Measurements from ENCODE around the gene MRPL16. TPM values are rescaled to one million over a fixed set of nuclear protein-coding genes. Genes with fewer than 3 reads are reported as not detected.
"Not testable (repeated sequence)": the region's sequence is repeated elsewhere in the genome, so short reads cannot be mapped to it uniquely, and the experiment has no call there.

MRPL16 gene
- total and polyA plus RNA-seq, 5 experiments from 2014 or later: 44.4 to 93.0 (median 68.4) TPM

DNA sequence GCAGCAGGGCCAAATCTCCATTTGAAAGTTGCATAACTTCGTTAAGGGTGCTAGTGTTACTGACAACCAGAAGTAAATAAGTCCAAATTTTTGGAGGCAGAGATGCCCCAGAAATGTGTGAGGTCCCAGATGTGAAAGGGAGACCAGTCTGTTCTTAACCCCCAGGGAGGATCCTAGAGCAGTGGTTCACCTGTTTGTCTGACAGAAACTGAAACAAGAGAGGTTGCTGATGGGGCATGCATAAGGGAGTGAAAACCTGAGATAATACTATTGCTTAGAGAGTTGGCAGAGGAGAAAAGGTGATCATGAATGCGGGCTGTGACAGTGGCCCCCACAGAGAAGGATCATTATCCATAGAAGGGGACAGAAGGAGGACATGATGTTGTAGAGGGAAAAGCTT is 30.9 kb upstream of the MRPL16 start:
- Mint-ChIP-seq H3K36me3 (no peaks in the 10 kb centered on the region), H3K4me3 (no peak overlapping the region), H3K27me3 (peaks cover 0 to 10% (median 1%) of the 10 kb centered on the region in 5 donors), H3K9me3 (no peaks in the 10 kb centered on the region), H3K4me1 (no peaks in the 10 kb centered on the region), H3K27ac (no peak overlapping the region)
- no peak for DNase-seq
- no peak for ATAC-seq
- POLR2A ChIA-PET: interaction anchor here (0.5 kb wide), 1 partner anchor 511 kb away, joined by 4 read pairs; no protein-coding TSS in a partner anchor

DNA sequence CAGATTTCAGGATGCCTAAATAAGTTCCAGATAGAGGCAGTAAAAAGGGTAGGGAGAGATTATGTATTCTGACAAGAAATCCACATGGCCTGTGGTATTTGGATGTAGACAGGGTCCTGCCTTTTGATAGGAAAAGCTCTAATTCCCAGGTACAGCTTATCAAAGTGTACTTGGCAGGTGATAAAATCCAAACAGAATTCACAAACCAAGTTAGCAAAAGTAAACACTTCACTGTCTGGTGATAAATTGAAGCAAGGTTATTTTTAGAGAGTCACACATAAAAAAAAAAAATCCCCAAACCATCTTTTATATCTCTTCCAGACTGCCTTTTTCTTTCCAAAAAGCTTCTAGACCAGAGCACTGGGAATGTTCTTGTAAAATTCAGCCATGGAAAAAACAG is 29.0 kb upstream of the MRPL16 start:
- H3K9me3 Mint-ChIP-seq: no peaks in the 10 kb centered on the region
- H3K4me1 Mint-ChIP-seq: no peaks in the 10 kb centered on the region
- no peak overlapping the region for H3K27ac Mint-ChIP-seq
- H3K36me3 Mint-ChIP-seq: no peaks in the 10 kb centered on the region
- H3K27me3 Mint-ChIP-seq: peaks cover 0 to 10% (median 1%) of the 10 kb centered on the region in 5 donors
- H3K4me3 Mint-ChIP-seq: no peak overlapping the region
- no peak for ATAC-seq
- POLR2A ChIA-PET: no interaction called here
- no peak for DNase-seq

DNA sequence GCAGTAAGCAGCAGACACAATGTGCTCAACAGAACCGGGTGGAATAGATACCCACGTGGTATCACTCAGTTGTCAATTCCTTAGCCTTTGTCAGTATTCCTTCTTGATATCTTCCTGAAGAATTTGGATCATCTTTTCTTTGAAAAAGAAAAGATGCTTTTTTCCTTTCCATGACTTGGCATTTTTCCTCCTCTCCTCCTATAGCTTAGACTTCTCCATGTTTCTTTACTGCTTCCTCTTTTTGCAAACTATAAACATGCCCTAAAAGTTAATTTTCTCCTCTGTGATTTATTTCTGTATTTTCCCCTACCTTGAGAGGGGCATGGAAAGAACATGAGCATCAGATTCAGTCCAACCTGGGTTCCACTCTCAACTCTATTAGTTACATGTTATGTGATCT is 23.0 kb upstream of the MRPL16 start:
- H3K27ac Mint-ChIP-seq: no peak overlapping the region
- POLR2A ChIA-PET: no interaction called here
- no peaks in the 10 kb centered on the region for H3K9me3 Mint-ChIP-seq
- DNase-seq (no peak), ATAC-seq (no peak)
- no peaks in the 10 kb centered on the region for H3K36me3 Mint-ChIP-seq
- H3K4me3 Mint-ChIP-seq: no peak overlapping the region
- H3K27me3 Mint-ChIP-seq: peaks cover 0 to 2% (median 0%) of the 10 kb centered on the region in 5 donors
- no peaks in the 10 kb centered on the region for H3K4me1 Mint-ChIP-seq

DNA sequence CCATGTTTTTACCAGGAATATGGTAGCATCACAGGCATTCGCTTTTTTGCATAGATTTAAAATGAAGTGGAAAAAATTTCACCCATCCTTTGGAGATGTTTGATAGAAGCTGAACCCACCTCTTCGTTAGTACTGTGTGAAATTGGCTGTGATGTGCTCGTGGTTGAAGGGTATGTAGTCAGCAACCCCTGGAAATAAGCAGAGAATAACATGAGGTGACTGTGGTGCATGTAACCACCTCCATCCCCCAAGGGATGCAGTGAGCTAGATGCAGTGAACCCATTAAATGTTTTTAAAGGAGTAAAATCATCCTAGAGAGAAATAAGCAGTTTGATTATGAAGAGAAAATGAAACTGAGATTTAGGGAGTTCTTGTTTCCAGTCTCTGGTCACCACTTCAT is 18.8 kb upstream of the MRPL16 start:
- no peaks in the 10 kb centered on the region for H3K36me3 Mint-ChIP-seq
- no peak overlapping the region for H3K4me3 Mint-ChIP-seq
- ATAC-seq (no peak), DNase-seq (no peak)
- peaks cover 0 to 5% (median 2%) of the 10 kb centered on the region in 5 donors for H3K27me3 Mint-ChIP-seq
- H3K9me3 Mint-ChIP-seq: no peaks in the 10 kb centered on the region
- H3K27ac Mint-ChIP-seq: no peak overlapping the region
- no peaks in the 10 kb centered on the region for H3K4me1 Mint-ChIP-seq
- POLR2A ChIA-PET: no interaction called here

DNA sequence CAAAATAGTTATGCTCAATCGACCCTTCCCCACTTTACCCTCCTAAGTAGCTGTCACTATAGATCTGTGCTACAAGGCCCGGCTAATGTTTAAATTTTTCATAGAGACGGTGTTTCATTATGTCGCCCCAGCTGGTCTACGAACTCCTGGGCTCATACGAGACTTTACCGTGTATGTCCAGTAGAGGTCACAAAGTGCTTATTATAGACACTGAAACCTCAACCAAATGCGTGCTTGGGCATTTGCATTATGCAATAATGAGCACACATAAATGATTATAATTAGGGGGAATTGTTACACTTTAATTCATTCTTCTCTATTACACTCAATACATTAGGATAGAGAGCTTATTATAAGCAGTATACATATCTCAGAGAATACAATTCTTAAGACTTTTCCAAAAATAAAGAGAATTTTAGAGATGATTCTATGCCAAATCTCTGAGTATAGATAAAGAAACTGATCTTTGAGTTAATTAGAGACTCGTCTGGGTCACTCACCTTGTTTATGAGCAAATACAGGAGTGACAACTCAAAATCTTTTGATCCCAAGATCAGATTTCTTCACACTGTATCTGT is 12.5 kb upstream of the MRPL16 start:
- no peaks in the 10 kb centered on the region for H3K36me3 Mint-ChIP-seq
- POLR2A ChIA-PET: no interaction called here
- no peak overlapping the region for H3K4me3 Mint-ChIP-seq
- ATAC-seq (peak; percentile 48 to 60), DNase-seq (peak in 2 of 10 donors; percentile 11 to 19)
- H3K27ac Mint-ChIP-seq: peak overlapping the region in 1 of 10 donors; percentile 5
- no peaks in the 10 kb centered on the region for H3K9me3 Mint-ChIP-seq
- H3K27me3 Mint-ChIP-seq: peaks cover 0 to 5% (median 2%) of the 10 kb centered on the region in 5 donors
- peaks cover 2 to 15% (median 14%) of the 10 kb centered on the region in 4 donors for H3K4me1 Mint-ChIP-seq

DNA sequence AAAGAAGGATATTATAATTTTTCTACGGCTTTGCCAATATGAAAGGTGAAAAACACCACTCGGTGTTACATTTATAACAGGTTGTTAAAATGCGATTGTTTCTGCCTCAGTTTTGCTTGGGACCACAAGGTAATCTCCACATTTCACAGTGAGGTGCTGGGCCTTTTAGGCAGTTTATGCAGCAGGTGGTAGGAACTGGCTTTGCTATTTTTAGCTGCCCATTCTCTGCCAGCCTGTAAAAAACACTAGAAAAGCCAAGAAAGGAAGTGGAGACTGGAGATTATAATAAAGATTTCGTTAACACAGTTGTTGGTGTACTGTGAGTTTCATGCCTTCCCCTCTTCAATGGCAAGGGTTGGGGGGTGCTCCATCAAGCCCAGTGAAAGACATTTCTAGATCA is 8.0 kb upstream of the MRPL16 start:
- POLR2A ChIA-PET: no interaction called here
- no peak for ATAC-seq
- Mint-ChIP-seq H3K27me3 (peaks cover 0 to 3% (median 0%) of the 10 kb centered on the region in 5 donors), H3K27ac (peak overlapping the region in 3 of 10 donors; percentile 3 to 34 (median 8)), H3K9me3 (no peaks in the 10 kb centered on the region), H3K4me1 (peaks cover 2 to 31% (median 16%) of the 10 kb centered on the region in 4 donors), H3K36me3 (no peaks in the 10 kb centered on the region), H3K4me3 (no peak overlapping the region)
- DNase-seq: no peak

DNA sequence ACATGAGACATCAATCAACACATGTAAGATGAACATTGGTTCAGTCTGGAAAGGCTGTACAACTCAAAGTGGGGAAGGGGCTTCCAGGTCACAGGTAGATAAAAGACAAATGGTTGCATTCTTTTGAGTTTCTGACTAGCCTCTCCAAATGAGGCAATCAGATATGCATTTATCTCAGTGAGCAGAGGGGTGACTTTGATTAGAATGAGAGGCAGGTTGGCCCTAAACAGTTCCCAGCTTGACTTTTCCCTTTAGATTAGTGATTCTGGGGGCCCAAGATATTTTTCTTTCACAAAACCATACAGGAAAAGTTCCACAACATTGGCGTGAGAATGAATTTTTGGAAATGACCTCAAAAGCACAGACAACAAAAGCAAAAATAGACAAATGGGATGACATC is 5.9 kb upstream of the MRPL16 start:
- H3K27ac Mint-ChIP-seq, H3K4me3 Mint-ChIP-seq, ATAC-seq, H3K27me3 Mint-ChIP-seq, H3K36me3 Mint-ChIP-seq, DNase-seq, POLR2A ChIA-PET, H3K9me3 Mint-ChIP-seq: not testable (repeated sequence)
- peaks cover under 1 to 29% (median 12%) of the 10 kb centered on the region in 4 donors for H3K4me1 Mint-ChIP-seq

DNA sequence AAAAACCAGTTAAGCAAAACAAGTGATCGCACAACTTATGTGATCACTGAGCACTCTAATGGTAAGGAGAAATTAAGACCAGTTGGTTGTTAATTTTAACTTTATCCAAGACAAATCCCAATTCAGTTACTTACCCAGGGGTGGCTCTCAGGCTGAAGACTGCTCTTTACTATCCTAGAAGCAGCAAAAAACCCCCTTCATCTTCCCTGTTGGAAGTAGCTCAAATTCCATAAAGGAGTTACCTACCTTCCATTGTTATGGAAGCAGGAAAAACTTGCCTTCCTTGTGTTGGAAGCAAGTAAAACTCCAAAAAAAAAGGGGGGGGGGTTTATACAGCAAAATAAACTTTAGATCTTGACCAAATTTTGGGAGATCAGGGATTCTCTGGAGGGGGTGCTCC is 5.2 kb upstream of the MRPL16 start:
- Mint-ChIP-seq H3K27ac (no peak overlapping the region), H3K27me3 (peaks cover 0 to 9% (median 4%) of the 10 kb centered on the region in 5 donors), H3K9me3 (peaks cover 0 to 4% (median 0%) of the 10 kb centered on the region in 9 donors), H3K36me3 (peaks cover 0 to 6% (median 4%) of the 10 kb centered on the region in 3 donors), H3K4me3 (no peak overlapping the region), H3K4me1 (peaks cover 7 to 36% (median 18%) of the 10 kb centered on the region in 4 donors)
- POLR2A ChIA-PET: no interaction called here
- DNase-seq (no peak), ATAC-seq (no peak)

DNA sequence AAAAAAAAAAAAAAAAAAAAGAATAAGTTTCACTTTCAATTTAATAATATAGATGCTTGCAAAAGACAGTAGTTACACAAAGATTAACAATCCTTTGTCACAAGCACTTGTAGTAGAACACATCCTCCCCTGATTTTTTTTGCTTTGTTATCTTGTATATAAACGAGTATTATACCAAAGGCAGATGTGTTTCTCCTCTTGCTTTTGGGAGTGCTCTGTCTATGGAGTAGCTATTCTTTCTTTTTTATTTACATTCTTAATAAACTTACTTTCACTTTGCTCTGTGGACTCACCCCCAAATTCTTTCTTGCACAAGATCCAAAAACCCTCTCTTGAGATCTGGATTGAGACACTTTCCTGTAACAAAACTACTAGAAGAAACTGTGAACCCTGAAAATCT is 3.4 kb upstream of the MRPL16 start:
- DNase-seq: no peak
- peaks cover 0 to 4% (median 0%) of the 10 kb centered on the region in 9 donors for H3K9me3 Mint-ChIP-seq
- H3K27ac Mint-ChIP-seq: peak overlapping the region in 2 of 10 donors; percentile 36 to 73
- peaks cover 0 to 9% (median 4%) of the 10 kb centered on the region in 5 donors for H3K27me3 Mint-ChIP-seq
- no peak for ATAC-seq
- H3K4me3 Mint-ChIP-seq: peak overlapping the region in 6 of 10 donors; percentile 3 to 24 (median 10)
- H3K4me1 Mint-ChIP-seq: peaks cover 10 to 44% (median 24%) of the 10 kb centered on the region in 4 donors
- H3K36me3 Mint-ChIP-seq: peaks cover 0 to 6% (median 4%) of the 10 kb centered on the region in 3 donors
- POLR2A ChIA-PET: interaction anchor here (0.6 kb wide), 1 partner anchor 59 kb away, joined by 3 read pairs; the partner anchor contains the start of gene STX3

DNA sequence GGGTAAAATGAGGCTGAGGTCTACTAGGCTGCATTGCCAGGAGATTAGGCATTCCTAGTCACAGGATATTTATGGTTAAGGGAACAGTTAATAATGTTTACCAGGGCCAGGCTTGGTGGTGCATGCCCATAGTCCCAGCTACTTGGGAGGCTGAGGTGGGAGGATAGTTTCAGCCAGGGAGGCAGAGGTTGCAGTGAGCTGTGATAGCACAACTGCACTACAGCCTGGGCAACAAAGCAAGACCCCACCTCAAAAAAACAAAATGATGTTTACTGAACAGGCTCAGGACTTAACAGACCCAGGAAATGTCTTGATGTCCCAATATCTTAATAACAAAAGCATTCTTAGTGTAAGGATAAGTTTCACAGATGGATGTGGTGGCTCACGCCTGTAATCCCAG is 2.8 kb upstream of the MRPL16 start:
- H3K27ac Mint-ChIP-seq: peak overlapping the region in 1 of 10 donors; percentile 18
- H3K4me3 Mint-ChIP-seq: no peak overlapping the region
- DNase-seq (no peak), ATAC-seq (no peak)
- peaks cover 4 to 6% (median 5%) of the 10 kb centered on the region in 3 donors for H3K36me3 Mint-ChIP-seq
- H3K9me3 Mint-ChIP-seq: peaks cover 0 to 4% (median 0%) of the 10 kb centered on the region in 9 donors
- POLR2A ChIA-PET: interaction anchor here (0.6 kb wide), 1 partner anchor 58 kb away, joined by 3 read pairs; the partner anchor contains the start of gene STX3
- H3K4me1 Mint-ChIP-seq: peaks cover 10 to 43% (median 18%) of the 10 kb centered on the region in 4 donors
- H3K27me3 Mint-ChIP-seq: peaks cover 0 to 9% (median 4%) of the 10 kb centered on the region in 5 donors

DNA sequence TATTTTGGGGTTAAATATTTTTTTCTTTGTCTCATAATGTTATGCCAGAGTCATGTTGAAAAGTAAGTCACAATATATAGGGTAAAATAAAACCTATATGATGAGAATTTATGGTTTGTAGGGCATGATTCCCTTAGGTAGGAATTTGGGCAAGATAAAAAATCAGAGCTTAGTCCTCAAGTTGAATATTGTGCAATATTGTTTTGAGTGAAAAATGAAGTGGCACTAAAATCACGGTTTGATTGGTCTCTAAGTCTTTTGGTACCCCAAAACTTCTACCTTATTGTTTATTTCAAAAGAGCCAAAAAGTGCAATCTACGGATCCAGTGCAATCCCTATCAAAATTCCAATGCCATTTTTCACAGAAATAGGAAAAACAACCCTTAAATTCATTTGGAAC is 1.6 kb upstream of the MRPL16 start:
- Mint-ChIP-seq H3K4me1 (peaks cover 10 to 37% (median 17%) of the 10 kb centered on the region in 4 donors), H3K27ac (no peak overlapping the region), H3K9me3 (peaks cover 0 to 4% (median 0%) of the 10 kb centered on the region in 9 donors), H3K27me3 (peaks cover 0 to 9% (median 4%) of the 10 kb centered on the region in 5 donors), H3K36me3 (peaks cover 4 to 12% (median 6%) of the 10 kb centered on the region in 3 donors), H3K4me3 (peak overlapping the region in 2 of 10 donors; percentile 28 to 29)
- POLR2A ChIA-PET: no interaction called here
- DNase-seq: no peak
- no peak for ATAC-seq

DNA sequence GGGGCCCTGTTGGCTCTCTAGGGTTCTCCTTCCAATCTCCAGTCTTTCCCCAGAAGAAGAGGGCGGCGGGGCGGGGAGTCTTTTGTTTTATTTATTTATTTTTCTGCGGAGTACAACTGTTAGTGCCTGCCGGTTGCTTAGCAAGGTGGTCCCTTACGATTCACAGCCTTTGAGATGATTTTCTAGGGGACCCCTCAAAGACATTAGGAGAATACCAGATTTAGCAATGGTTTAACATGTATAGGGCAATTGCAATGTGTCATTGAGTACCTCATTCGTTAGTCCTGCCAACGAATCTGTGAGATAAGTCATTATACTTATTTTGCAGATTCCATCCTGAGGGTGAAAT is 307 bp upstream of the MRPL16 start:
- no peak for DNase-seq
- Mint-ChIP-seq H3K4me3 (peak overlapping the region; percentile 89 to 95 (median 92)), H3K9me3 (peaks cover 0 to 4% (median 0%) of the 10 kb centered on the region in 9 donors), H3K27ac (peak overlapping the region; percentile 89 to 95 (median 94)), H3K27me3 (peaks cover 0 to 9% (median 4%) of the 10 kb centered on the region in 5 donors), H3K36me3 (peaks cover 6 to 24% (median 9%) of the 10 kb centered on the region in 3 donors), H3K4me1 (peaks cover 10 to 29% (median 20%) of the 10 kb centered on the region in 4 donors)
- POLR2A ChIA-PET: interaction anchor here (0.6 to 1.8 kb wide), 4 partner anchors 10 to 142 kb away, joined by 3 to 12 read pairs (median 6); partner anchors contain the start of genes PATL1 and STX3
- ATAC-seq: peak in 1 of 2 donors; percentile 24

DNA sequence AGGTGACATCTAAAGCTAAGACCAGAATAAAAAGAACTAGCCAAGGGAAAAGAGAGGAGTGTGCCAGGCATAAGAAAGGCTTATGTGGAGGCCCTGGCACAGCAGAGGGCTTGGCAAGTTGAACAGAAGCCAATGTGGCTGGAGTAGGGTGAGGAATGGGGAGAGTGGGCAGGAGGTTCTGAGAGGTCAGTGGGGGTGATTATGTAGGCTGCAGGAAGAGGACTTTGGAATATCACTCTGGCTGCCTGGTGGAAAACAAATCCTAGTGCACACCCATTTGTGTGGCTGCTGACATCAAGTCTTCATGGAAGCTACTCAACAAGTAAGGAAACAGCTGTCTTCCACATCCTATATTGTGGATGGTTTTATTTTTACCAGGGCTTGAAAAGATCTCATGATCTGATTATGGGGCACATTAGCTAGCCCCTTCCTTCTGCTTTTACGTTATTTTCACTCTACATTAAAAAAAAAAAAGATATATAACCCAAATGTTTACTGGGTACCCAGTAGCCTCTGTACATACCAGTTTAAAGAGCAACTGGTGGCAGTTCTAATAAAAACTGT is 3.4 kb downstream of the MRPL16 start:
- no peak for DNase-seq
- Mint-ChIP-seq H3K4me1 (peaks cover 10 to 23% (median 18%) of the 10 kb centered on the region in 4 donors), H3K4me3 (no peak overlapping the region), H3K9me3 (peaks cover 0 to 4% (median 0%) of the 10 kb centered on the region in 9 donors), H3K27ac (peak overlapping the region in 4 of 10 donors; percentile 3 to 83 (median 36)), H3K36me3 (peaks cover 6 to 37% (median 7%) of the 10 kb centered on the region in 3 donors), H3K27me3 (peaks cover 0 to 7% (median 0%) of the 10 kb centered on the region in 5 donors)
- POLR2A ChIA-PET: no interaction called here
- ATAC-seq: no peak
